PC-9 (cell line): ENCODE measurements around the gene KCNK3.

Source experiments
- EZH2 ChIP-seq: fragments of 200-600 bp; sonication (generic); IDR thresholded peaks from 2 replicates; pipeline ENCODE4 v1.8.0; 2017; ENCODE audit warnings: antibody characterized with exemption, low read depth
- TF ChIP-seq, protein P1 (sequence below): fragments of 200-600 bp; sonication (generic); conservative IDR thresholded peaks from 2 replicates; pipeline ENCODE4 v1.6.1; 2017; ENCODE audit warnings: mixed run types, antibody characterized with exemption, mild to moderate bottlenecking, moderate library complexity

DNA sequence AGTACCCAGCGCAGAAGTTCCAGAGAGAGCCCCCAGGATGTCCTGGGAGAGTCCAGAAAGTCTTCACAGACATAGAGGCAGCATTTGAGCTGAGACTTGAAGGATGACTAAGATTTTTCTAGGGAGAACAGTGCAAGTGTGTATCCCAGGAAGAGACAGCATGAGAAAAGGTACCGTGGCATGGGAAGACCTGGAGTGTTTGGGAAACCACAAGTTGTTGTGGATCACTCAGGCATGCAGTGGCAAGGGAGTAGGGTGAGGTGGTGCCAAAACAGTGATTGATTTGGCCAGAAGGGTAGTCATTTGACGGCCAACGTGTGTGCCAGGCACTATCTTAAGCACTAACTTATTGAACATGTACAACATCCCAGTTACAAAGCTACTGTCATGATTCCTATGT lies 24.5 kb upstream of the KCNK3 start:
- TF ChIP-seq, protein P1, sequence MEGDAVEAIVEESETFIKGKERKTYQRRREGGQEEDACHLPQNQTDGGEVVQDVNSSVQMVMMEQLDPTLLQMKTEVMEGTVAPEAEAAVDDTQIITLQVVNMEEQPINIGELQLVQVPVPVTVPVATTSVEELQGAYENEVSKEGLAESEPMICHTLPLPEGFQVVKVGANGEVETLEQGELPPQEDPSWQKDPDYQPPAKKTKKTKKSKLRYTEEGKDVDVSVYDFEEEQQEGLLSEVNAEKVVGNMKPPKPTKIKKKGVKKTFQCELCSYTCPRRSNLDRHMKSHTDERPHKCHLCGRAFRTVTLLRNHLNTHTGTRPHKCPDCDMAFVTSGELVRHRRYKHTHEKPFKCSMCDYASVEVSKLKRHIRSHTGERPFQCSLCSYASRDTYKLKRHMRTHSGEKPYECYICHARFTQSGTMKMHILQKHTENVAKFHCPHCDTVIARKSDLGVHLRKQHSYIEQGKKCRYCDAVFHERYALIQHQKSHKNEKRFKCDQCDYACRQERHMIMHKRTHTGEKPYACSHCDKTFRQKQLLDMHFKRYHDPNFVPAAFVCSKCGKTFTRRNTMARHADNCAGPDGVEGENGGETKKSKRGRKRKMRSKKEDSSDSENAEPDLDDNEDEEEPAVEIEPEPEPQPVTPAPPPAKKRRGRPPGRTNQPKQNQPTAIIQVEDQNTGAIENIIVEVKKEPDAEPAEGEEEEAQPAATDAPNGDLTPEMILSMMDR: no peak
- TF ChIP-seq EZH2: no peak
